Epithelial cell of proximal tubule (primary cell): ENCODE measurements around the gene TOMM6. TPM values are rescaled to one million over a fixed set of nuclear protein-coding genes. Genes with fewer than 3 reads are reported as not detected.

Source experiments
- DNase-seq: peaks from one replicate; pipeline ENCODE4 v3.0.0-alpha.2; 2011; ENCODE audit warnings: low read depth
- H3K4me3 ChIP-seq: 2 replicates; pipeline ENCODE4 v1.5.1; 2011; ENCODE audit warnings: low read depth, mild to moderate bottlenecking, low read length
- CTCF ChIP-seq: conservative IDR thresholded peaks from 2 replicates; pipeline ENCODE4 v1.5.1; 2012; ENCODE audit warnings: low read depth, mild to moderate bottlenecking, low read length
- total RNA-seq: library from RNA; depleted of rRNA; stranded (reverse); fragments of >200 nt; gene quantifications from 2 replicates; pipeline ENCODE4 v1.2.3, GENCODE V29; 2015

Gene TOMM6
- total RNA-seq, 1 donor from 2014 or later, result 224 TPM

GRCh38 chr6:41789390-41789724 is 1.9 kb downstream of the TOMM6 start:
- DNase-seq, result no peak
- H3K4me3 ChIP-seq, result no peak overlapping the region
- TF ChIP-seq CTCF, result no peak

GRCh38 chr6:41790045-41790444 is 2.6 kb downstream of the TOMM6 start:
- DNase-seq, result no peak
- no peak overlapping the region for H3K4me3 ChIP-seq
- no peak for TF ChIP-seq CTCF

- no peak for DNase-seq
- no peak overlapping the region for H3K4me3 ChIP-seq
- TF ChIP-seq CTCF, result no peak
These were observed 3.8 kb downstream of the TOMM6 start for GRCh38 chr6:41791305-41791704.

GRCh38 chr6:41791984-41792383 is 4.5 kb downstream of the TOMM6 start:
- no peak overlapping the region for H3K4me3 ChIP-seq
- DNase-seq, result no peak
- no peak for TF ChIP-seq CTCF

GRCh38 chr6:41796474-41796873 is 9.0 kb downstream of the TOMM6 start:
- no peak for TF ChIP-seq CTCF
- H3K4me3 ChIP-seq, result no peak overlapping the region
- DNase-seq, result no peak

GRCh38 chr6:41798901-41799558 is 11.5 kb downstream of the TOMM6 start:
- TF ChIP-seq CTCF, result no peak
- DNase-seq, result no peak
- H3K4me3 ChIP-seq, result no peak overlapping the region

GRCh38 chr6:41799559-41799911 is 12.0 kb downstream of the TOMM6 start:
- TF ChIP-seq CTCF, result no peak
- no peak overlapping the region for H3K4me3 ChIP-seq
- DNase-seq, result no peak
